ENCODE results near the gene RAB41. TPM values are rescaled to one million over a fixed set of nuclear protein-coding genes. Genes with fewer than 3 reads are reported as not detected.

The RAB41 gene
- total RNA-seq: not detected in 2 replicates

DNA sequence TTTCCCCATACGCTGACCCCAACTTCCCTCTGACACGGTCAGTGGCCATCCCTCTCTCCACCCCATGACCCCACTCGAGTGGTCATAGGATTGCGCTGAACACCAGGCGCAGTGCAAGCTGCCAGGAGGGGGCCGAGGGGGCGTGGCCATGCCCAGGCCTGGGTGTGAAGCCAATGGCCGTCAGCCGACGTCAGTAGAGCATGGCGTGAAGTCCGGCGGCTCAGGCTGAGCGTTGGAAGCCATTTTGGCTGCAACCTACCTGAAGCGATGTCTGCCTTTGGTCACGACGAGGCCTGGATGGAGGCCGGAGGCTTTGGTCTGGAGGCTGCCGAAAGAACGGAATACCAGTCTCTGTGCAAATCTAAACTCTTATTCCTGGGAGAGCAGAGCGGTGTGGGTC, at the start of gene RAB41:
Gene RAB41 (plus strand): TSS at position 222 of the 400 bp plus-strand sequence. CDS start 46 bp downstream, at position 268.

DNA sequence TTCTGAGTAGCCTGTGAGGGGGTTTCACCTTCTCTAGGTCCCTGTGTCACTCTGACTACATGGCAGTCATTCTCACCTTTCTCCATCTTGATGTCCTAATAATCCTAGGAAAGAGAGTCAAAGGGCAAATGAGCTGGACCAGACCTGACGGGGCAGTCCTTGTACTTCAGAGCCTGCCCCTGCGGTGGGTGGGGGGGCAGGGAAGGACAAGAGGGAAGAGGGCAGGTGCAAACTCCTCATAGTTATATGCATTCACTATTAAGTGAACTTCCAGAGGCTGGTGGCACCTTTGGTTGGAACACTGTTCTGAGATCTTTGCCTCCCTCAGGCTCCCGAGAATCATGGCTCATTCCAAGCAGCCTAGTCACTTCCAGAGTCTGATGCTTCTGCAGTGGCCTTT, 47.6 kb upstream of the RAB41 start, which contains the start of gene AWAT1:
Gene AWAT1 (plus strand): TSS at position 301 of the 400 bp plus-strand sequence. CDS start 41 bp downstream, at position 342.

DNA sequence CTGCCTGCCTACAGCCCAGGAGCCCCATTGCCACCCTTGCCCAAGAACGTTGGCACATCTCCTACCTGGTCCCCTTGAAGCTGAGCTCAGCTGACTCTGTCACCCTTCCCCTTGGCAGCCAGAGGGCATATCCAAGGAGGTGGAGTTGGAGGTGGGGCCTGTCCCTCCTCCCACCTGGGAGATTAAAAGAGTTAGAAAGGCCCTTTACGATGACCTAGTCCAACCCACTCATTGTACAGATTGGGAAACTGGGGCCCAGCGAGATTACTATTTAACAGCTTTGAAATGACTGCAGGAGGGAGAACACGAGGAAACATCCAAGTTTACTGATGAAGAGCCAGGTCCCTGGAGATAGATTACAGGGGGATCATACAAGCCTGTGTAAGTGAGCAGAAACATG, 21.9 kb upstream of the RAB41 start, which contains the start of gene P2RY4:
Gene P2RY4 (minus strand): TSS at position 101 of the 400 bp plus-strand sequence. CDS start 580 bp downstream, outside the sequence.

DNA sequence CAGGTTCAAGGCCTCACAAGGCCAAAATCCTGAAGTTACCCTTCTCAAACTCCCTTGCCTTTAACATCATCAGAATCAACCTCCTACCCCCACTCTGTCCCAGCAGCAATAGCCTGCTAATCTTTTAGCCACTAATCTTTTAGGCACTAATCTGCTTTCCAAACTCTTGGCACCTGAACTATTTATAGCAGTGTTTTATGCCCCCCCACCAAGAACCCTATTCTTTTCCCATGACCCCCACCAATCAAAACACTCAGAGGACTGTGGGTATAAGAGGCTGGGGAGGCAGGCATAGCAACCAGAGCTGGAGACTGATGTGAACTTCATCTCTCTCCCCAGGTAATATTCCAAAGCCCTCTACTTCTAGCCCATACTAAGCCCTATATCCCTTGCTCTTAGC, 13.9 kb upstream of the RAB41 start, which contains the start of gene ARR3:
Gene ARR3 (plus strand): TSS at position 301 of the 400 bp plus-strand sequence. CDS start 1,052 bp downstream, outside the sequence.

DNA sequence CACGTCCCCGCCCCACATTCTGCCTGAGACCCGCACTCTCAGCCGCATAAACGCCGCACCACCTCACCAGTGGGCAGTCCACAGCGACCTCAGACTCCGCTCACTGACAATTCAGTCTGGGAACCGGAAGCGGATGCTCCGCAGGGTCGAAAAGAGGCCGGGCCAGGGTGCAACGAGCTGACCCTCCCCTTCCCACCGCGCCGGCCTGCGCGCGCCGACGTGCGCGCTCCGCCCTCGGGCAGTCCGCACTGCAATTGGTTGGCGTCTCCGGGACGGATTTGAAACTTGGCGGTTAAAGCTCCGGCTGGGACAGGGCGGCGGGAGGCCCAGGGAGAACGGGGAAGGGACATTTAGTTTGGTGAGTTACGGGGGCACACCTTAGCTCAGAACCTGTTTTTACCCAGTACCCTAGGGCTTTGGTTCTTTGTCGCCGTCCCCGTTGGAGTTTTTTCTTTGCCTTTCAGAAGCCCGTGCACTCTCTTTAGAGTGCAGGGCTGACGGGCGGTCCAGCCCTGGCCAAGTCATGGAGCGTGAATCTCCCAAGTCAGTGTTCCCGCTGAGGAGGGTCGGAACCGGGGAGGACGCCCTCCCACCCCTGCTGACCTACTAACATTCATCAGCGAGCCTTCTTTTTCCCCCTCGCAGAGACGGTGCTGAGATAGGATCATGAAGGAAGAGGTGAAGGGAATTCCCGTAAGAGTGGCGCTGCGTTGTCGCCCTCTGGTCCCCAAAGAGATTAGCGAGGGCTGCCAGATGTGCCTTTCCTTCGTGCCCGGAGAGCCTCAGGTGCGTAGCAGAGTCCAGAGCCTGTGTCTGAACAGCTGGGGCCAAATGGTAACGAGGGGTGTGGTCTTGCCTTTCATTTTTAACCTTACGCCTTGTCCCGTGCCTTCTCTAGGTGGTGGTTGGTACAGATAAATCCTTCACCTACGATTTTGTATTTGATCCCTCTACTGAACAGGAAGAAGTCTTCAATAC, 8.1 kb downstream of the RAB41 start, which contains the start of the genes KIF4A and PDZD11:
Gene KIF4A (plus strand): TSS at position 312 of the 978 bp plus-strand sequence. CDS start 355 bp downstream, at position 667.
Gene PDZD11 (minus strand): TSS at position 135 of the 978 bp plus-strand sequence. CDS start 586 bp downstream, outside the sequence.

Other genes with a start within 250 kb of the RAB41 start
- not detected in 2 replicates for gene AWAT2, start 232.2 kb upstream of the RAB41 start, total RNA-seq
- not detected in 2 replicates for gene OTUD6A, start 219.7 kb upstream of the RAB41 start, total RNA-seq
- 45.6 and 58.8 TPM in 2 replicates for gene IGBP1, start 148.7 kb upstream of the RAB41 start, total RNA-seq
- gene DGAT2L6, start 104.7 kb upstream of the RAB41 start, total RNA-seq: not detected in 2 replicates
- gene AWAT1, start 47.5 kb upstream of the RAB41 start, total RNA-seq: not detected in 2 replicates
- gene P2RY4, start 22.0 kb upstream of the RAB41 start, total RNA-seq: not detected in 2 replicates
- gene ARR3, start 13.8 kb upstream of the RAB41 start, total RNA-seq: not detected in 2 replicates
- gene PDZD11, start 7.8 kb downstream of the RAB41 start, total RNA-seq: 92.9 and 96.3 TPM in 2 replicates
- gene KIF4A, start 7.9 kb downstream of the RAB41 start, total RNA-seq: 9.5 and 12.6 TPM in 2 replicates
- gene GDPD2, start 141.1 kb downstream of the RAB41 start, total RNA-seq: not detected in 2 replicates
- 7.1 and 16.4 TPM in 2 replicates for gene DLG3, start 162.7 kb downstream of the RAB41 start, total RNA-seq